ENCODE data around the gene ARID5B. TPM values are rescaled to one million over a fixed set of nuclear protein-coding genes. Genes with fewer than 3 reads are reported as not detected.

Gene ARID5B
- polyA plus RNA-seq, 1 of the 3 experiments (the other 2 are of a cell fraction) = 10.9 TPM

DNA sequence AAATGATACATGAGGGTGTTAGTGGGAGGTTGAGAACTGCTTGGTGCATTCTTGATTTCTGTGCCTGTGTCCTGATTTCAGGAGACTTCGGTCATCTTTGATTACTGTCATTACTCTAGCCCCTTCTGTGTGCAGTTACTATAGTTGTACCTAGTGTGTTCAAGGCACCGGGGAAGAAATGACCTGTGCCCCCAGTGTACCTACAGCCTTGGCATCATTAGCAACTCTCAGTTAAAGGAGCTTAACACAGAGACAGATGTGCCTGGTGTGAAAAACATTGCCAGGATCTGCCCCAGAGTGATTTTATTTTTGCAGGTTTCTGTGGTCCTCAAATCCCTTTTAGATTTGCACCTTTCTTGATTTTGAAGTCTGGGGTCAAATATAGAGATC is 62.2 kb downstream of the ARID5B start:
- Histone ChIP-seq H3K36me3 (replicated peaks in 1 of 2; ENCODE audit: control insufficient read depth in 1 of 2, insufficient read depth in 2 of 2, low read length in 1 of 2) (peaks cover 18 to 27% of the 10 kb centered on the region in 2 experiments), H3K27me3 (ENCODE audit: insufficient read depth) (no peaks in the 10 kb centered on the region), H3K4me3 (ENCODE audit: low read depth in 2 of 2, low read length in 1 of 2) (no peak overlapping the region), H3K79me2 (ENCODE audit: insufficient read depth) (peaks cover 28% of the 10 kb centered on the region), H3K4me1 (ENCODE audit: control insufficient read depth in 1 of 2, insufficient read depth in 2 of 2, low read depth in 1 of 2, low read length in 1 of 2) (peaks cover 8 to 9% of the 10 kb centered on the region in 2 experiments; a peak in 3 of 4 replicates), H3K4me2 (peak overlapping the region; percentile 25; the same call in 1 of the 2 replicates), H4K20me1 (ENCODE audit: insufficient read depth) (no peaks in the 10 kb centered on the region), H3K9me3 (peaks cover 5% of the 10 kb centered on the region; the same call in 1 of the 2 replicates), H2AFZ (ENCODE audit: low read depth) (no peak overlapping the region), H3K27ac (ENCODE audit: low read depth in 2 of 2, low read length in 1 of 2) (no peak overlapping the region), H3K9ac (no peak overlapping the region), H3K9me2 (no peaks in the 10 kb centered on the region), H3F3A (replicated peaks; ENCODE audit: insufficient read depth) (peaks cover 10% of the 10 kb centered on the region)
- TF ChIP-seq SMC3 (IDR thresholded peaks at IDR 0.05; ENCODE audit: low read depth, low read length) = no peak
- TF ChIP-seq FOSL2 (IDR thresholded peaks at IDR 0.05; ENCODE audit: borderline replicate concordance, low read depth) = no peak
- TF ChIP-seq, protein P1, sequence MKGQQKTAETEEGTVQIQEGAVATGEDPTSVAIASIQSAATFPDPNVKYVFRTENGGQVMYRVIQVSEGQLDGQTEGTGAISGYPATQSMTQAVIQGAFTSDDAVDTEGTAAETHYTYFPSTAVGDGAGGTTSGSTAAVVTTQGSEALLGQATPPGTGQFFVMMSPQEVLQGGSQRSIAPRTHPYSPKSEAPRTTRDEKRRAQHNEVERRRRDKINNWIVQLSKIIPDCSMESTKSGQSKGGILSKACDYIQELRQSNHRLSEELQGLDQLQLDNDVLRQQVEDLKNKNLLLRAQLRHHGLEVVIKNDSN (IDR thresholded peaks at IDR 0.05; ENCODE audit: borderline replicate concordance, low read depth) = no peak
- TF ChIP-seq, protein P2, sequence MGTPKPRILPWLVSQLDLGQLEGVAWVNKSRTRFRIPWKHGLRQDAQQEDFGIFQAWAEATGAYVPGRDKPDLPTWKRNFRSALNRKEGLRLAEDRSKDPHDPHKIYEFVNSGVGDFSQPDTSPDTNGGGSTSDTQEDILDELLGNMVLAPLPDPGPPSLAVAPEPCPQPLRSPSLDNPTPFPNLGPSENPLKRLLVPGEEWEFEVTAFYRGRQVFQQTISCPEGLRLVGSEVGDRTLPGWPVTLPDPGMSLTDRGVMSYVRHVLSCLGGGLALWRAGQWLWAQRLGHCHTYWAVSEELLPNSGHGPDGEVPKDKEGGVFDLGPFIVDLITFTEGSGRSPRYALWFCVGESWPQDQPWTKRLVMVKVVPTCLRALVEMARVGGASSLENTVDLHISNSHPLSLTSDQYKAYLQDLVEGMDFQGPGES (IDR thresholded peaks at IDR 0.05; ENCODE audit: low read depth, low read length) = no peak
- TF ChIP-seq NFIC (IDR thresholded peaks at IDR 0.05; ENCODE audit: borderline replicate concordance) = no peak
- no peak for TF ChIP-seq RFX5 (IDR thresholded peaks at IDR 0.05; ENCODE audit: low read length)
- no peak for TF ChIP-seq JUND (IDR thresholded peaks at IDR 0.05)
- no peak for TF ChIP-seq EP300 (IDR thresholded peaks at IDR 0.05; ENCODE audit: borderline replicate concordance in 1 of 2, low read depth in 1 of 2, low read length in 1 of 2)
- no peak for TF ChIP-seq SIN3A (IDR thresholded peaks at IDR 0.05; ENCODE audit: borderline replicate concordance, low read depth, low read length)
- TF ChIP-seq TCF12 (IDR thresholded peaks at IDR 0.05) = no peak
- no peak for TF ChIP-seq TAF1 (IDR thresholded peaks at IDR 0.05; ENCODE audit: borderline replicate concordance, low read depth, low read length)
- WGBS (ENCODE audit: low lambda C conversion rate) = 94% methylated on average over 2 of the region's 2 CpGs
- CTCF ChIA-PET = interaction anchor here (1.2 kb wide), 1 partner anchor 282 kb away, joined by 3 read pairs; no protein-coding TSS in a partner anchor
- DNase-seq = no peak
- POLR2A ChIA-PET = no interaction called here

DNA sequence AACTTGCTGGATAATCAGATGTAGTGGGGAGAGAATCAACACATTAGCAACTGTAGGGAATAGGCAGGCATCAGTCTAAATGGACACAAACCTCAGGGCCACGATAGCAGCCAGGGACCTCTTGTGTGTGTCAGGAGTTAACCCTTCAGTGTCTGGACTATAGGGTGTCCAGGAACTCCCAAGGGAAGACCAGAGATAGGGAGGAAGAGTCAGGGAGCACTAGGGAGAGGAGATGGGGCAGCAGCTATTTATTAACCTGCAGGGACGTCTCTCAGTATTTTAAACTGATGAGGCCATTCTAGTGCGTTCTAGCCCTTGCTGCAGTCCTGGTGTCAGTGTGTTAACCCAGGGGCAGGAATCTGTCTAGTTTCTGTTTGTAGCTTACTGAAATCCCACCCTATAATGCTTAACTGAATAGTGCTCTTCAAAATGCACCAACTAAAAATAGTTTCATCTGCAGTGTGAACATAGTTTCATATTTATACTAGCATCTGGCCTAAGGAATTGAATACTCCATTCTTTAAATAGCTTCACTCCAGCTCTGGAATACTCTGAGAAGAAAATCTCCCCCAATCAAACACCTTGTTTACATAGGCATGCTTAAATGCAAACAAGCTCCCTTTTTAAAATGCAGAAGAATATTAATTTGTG is 62.7 kb downstream of the ARID5B start:
- ChIA-PET CTCF (interaction anchor here (1.2 kb wide), 1 partner anchor 281 kb away, joined by 3 read pairs; no protein-coding TSS in a partner anchor), POLR2A (no interaction called here)
- no peak for DNase-seq
- Histone ChIP-seq H3K9me3 (peaks cover 5% of the 10 kb centered on the region; the same call in 1 of the 2 replicates), H3K9me2 (no peaks in the 10 kb centered on the region), H3K9ac (no peak overlapping the region), H4K20me1 (ENCODE audit: insufficient read depth) (no peaks in the 10 kb centered on the region), H3F3A (replicated peaks; ENCODE audit: insufficient read depth) (peaks cover 5% of the 10 kb centered on the region), H2AFZ (ENCODE audit: low read depth) (no peak overlapping the region), H3K79me2 (ENCODE audit: insufficient read depth) (peaks cover 28% of the 10 kb centered on the region), H3K4me1 (ENCODE audit: control insufficient read depth in 1 of 2, insufficient read depth in 2 of 2, low read depth in 1 of 2, low read length in 1 of 2) (peaks cover 8 to 9% of the 10 kb centered on the region in 2 experiments; a peak in 3 of 4 replicates), H3K36me3 (replicated peaks in 1 of 2; ENCODE audit: control insufficient read depth in 1 of 2, insufficient read depth in 2 of 2, low read length in 1 of 2) (peaks cover 18 to 27% of the 10 kb centered on the region in 2 experiments), H3K27me3 (ENCODE audit: insufficient read depth) (no peaks in the 10 kb centered on the region), H3K4me3 (ENCODE audit: low read depth in 2 of 2, low read length in 1 of 2) (no peak overlapping the region), H3K4me2 (peak overlapping the region; percentile 25; the same call in 1 of the 2 replicates), H3K27ac (ENCODE audit: low read depth in 2 of 2, low read length in 1 of 2) (peak overlapping the region in 1 of 2 experiments; percentile 28; a peak in 1 of 4 replicates)
- TF ChIP-seq, protein P2 (IDR thresholded peaks at IDR 0.05; ENCODE audit: low read depth, low read length) = no peak
- TF ChIP-seq FOXM1 (IDR thresholded peaks at IDR 0.05; ENCODE audit: low read depth) (no peak), TEAD4 (IDR thresholded peaks at IDR 0.05; ENCODE audit: borderline replicate concordance, insufficient read depth) (no peak)
- 74% methylated on average over 2 of the region's 3 CpGs for WGBS (ENCODE audit: low lambda C conversion rate)
